Vagina (tissue), 2 donors: ENCODE measurements around the gene TAAR2.

ENCODE experiments used
- POLR2A ChIP-seq, 2 donors: fragments of 450-650 bp; IDR thresholded peaks; one replicate each; pipeline ENCODE4 v1.6.1; 2017; ENCODE audit warnings: antibody characterized with exemption in 2 of 2, mild to moderate bottlenecking in 2 of 2, moderate library complexity in 2 of 2
- POLR2AphosphoS5 ChIP-seq, 2 donors: sonication (generic); formaldehyde crosslinking; IDR thresholded peaks; one replicate each; pipeline ENCODE4 v1.9.0; 2017; ENCODE audit warnings: antibody characterized with exemption in 2 of 2, mild to moderate bottlenecking in 2 of 2, low read depth in 1 of 2; ENCODE audit not compliant: insufficient read depth in 1 of 2
- TF ChIP-seq, protein P1 (sequence below), 3 experiments: fragments of 450-650 bp in 2 of 3; fragments of 200-600 bp in 1 of 3; sonication (generic) in 1 of 3; IDR thresholded peaks; one replicate each; pipeline ENCODE4 v1.5.1; 2017 to 2019; ENCODE audit warnings: antibody characterized with exemption in 3 of 3, mild to moderate bottlenecking in 2 of 3, moderate library complexity in 2 of 3

DNA sequence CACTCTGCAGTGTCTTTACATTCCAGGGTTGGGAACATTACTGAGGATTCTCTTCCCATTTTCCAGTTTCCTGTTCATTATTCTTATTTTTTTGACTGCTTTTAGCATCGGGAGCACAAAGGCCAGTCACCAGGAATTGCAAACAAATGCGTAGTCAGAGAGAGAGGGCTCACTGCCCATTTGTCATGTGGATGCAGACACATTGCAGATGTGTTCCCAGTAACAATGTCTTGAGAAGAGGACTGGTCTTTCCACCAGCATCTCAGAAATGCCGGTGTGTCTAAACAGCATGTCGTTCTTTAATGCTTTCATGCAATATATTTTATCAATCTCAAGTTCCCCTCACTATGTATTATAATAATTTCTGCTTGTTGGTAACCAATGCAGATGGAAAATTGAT lies 54.9 kb downstream of the TAAR2 start:
- TF ChIP-seq POLR2AphosphoS5 (IDR thresholded peaks at IDR 0.05; ENCODE audit: insufficient read depth in 1 of 2, low read depth in 1 of 2), result no peak
- TF ChIP-seq, protein P1, sequence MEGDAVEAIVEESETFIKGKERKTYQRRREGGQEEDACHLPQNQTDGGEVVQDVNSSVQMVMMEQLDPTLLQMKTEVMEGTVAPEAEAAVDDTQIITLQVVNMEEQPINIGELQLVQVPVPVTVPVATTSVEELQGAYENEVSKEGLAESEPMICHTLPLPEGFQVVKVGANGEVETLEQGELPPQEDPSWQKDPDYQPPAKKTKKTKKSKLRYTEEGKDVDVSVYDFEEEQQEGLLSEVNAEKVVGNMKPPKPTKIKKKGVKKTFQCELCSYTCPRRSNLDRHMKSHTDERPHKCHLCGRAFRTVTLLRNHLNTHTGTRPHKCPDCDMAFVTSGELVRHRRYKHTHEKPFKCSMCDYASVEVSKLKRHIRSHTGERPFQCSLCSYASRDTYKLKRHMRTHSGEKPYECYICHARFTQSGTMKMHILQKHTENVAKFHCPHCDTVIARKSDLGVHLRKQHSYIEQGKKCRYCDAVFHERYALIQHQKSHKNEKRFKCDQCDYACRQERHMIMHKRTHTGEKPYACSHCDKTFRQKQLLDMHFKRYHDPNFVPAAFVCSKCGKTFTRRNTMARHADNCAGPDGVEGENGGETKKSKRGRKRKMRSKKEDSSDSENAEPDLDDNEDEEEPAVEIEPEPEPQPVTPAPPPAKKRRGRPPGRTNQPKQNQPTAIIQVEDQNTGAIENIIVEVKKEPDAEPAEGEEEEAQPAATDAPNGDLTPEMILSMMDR (IDR thresholded peaks at IDR 0.05), result no peak
- TF ChIP-seq POLR2A (IDR thresholded peaks at IDR 0.05), result no peak
